ENCODE data around the gene XXYLT1.

Gene XXYLT1

GRCh38 chr3:195182470-195182795 lies 88.5 kb downstream of the XXYLT1 start:
- no peak for DNase-seq

GRCh38 chr3:195181741-195182469 lies 89.1 kb downstream of the XXYLT1 start:
- no peak for DNase-seq

GRCh38 chr3:195181113-195181498 lies 89.9 kb downstream of the XXYLT1 start:
- DNase-seq = no peak

- DNase-seq = no peak
Observed at GRCh38 chr3:195180490-195181112, 90.4 kb downstream of the XXYLT1 start.

GRCh38 chr3:195179776-195180489 lies 91.0 kb downstream of the XXYLT1 start:
- no peak for DNase-seq

- peak; percentile 83 for DNase-seq
Observed at GRCh38 chr3:195178124-195178910, 92.6 kb downstream of the XXYLT1 start.

- no peak for DNase-seq
Observed at GRCh38 chr3:195177422-195178123, 93.4 kb downstream of the XXYLT1 start.

- DNase-seq = no peak
Observed at GRCh38 chr3:195176776-195177175, 94.2 kb downstream of the XXYLT1 start.

- DNase-seq = no peak
Observed at GRCh38 chr3:195175476-195176337, 95.3 kb downstream of the XXYLT1 start.

GRCh38 chr3:195175076-195175475 lies 95.9 kb downstream of the XXYLT1 start:
- DNase-seq = no peak

- no peak for DNase-seq
Observed at GRCh38 chr3:195173657-195174056, 97.3 kb downstream of the XXYLT1 start.

GRCh38 chr3:195172896-195173295 lies 98.1 kb downstream of the XXYLT1 start:
- no peak for DNase-seq

GRCh38 chr3:195172039-195172684 lies 98.8 kb downstream of the XXYLT1 start:
- DNase-seq = no peak

- no peak for DNase-seq
Observed at GRCh38 chr3:195171093-195171873, 99.7 kb downstream of the XXYLT1 start.

- no peak for DNase-seq
Observed at GRCh38 chr3:195170496-195170895, 100.5 kb downstream of the XXYLT1 start.

GRCh38 chr3:195169011-195169649 lies 101.8 kb downstream of the XXYLT1 start:
- no peak for DNase-seq

GRCh38 chr3:195168009-195168762 lies 102.8 kb downstream of the XXYLT1 start:
- DNase-seq = no peak

- no peak for DNase-seq
Observed at GRCh38 chr3:195165790-195166189, 105.2 kb downstream of the XXYLT1 start.

GRCh38 chr3:195165265-195165609 lies 105.7 kb downstream of the XXYLT1 start:
- no peak for DNase-seq

All from NCI-H1092 treated with DMSO at 0.1 percent for 48 hours (cell line).